Skeletal muscle tissue (tissue), 4 donors: ENCODE data around the gene ATP6V0D1. TPM values are rescaled to one million over a fixed set of nuclear protein-coding genes. Genes with fewer than 3 reads are reported as not detected.

ENCODE experiments used
- H3K27ac ChIP-seq: one replicate; pipeline ENCODE4 v1.7.0; 2013; ENCODE audit warnings: mild to moderate bottlenecking, low read depth, low read length, inconsistent platforms
- H3K27me3 ChIP-seq, 3 donors: one replicate each; pipeline ENCODE4 v1.7.0; 2013; ENCODE audit warnings: low read length in 3 of 3; ENCODE audit not compliant: control insufficient read depth in 3 of 3, insufficient read depth in 3 of 3
- H3K36me3 ChIP-seq, 3 donors: one replicate each; pipeline ENCODE4 v1.7.0; 2013; ENCODE audit warnings: low read length in 3 of 3; ENCODE audit not compliant: control insufficient read depth in 3 of 3, insufficient read depth in 3 of 3
- H3K4me1 ChIP-seq, 3 donors: one replicate each; pipeline ENCODE4 v1.7.0; 2013; ENCODE audit warnings: low read length in 3 of 3, mild to moderate bottlenecking in 3 of 3; ENCODE audit not compliant: control insufficient read depth in 3 of 3, insufficient read depth in 3 of 3
- H3K4me3 ChIP-seq, 3 donors: one replicate each; pipeline ENCODE4 v1.7.0; 2013; ENCODE audit warnings: low read length in 3 of 3
- H3K9ac ChIP-seq, 3 donors: one replicate each; pipeline ENCODE4 v1.7.0; 2013; ENCODE audit warnings: low read length in 3 of 3, mild to moderate bottlenecking in 3 of 3, moderate library complexity in 2 of 3, low read depth in 1 of 3
- H3K9me3 ChIP-seq, 3 donors: one replicate each; pipeline ENCODE4 v1.7.0; 2013; ENCODE audit warnings: low read length in 3 of 3; ENCODE audit not compliant: control insufficient read depth in 3 of 3
- total RNA-seq: library from RNA; depleted of rRNA; stranded (reverse); fragments of >200 nt; gene quantifications from one replicate; pipeline ENCODE4 v1.2.3, GENCODE V29; 2014
- donor health status: Osteomylitis.

The ATP6V0D1 gene
- total RNA-seq, 1 donor from 2014 or later, result 46.4 TPM

- Histone ChIP-seq H3K27me3 (no peaks in the 10 kb centered on the region), H3K9ac (peak overlapping the region in 2 of 3 donors; percentile 2 to 50), H3K4me3 (peak overlapping the region in 1 of 3 donors; percentile 36), H3K9me3 (no peaks in the 10 kb centered on the region), H3K36me3 (peaks cover 31 to 37% (median 33%) of the 10 kb centered on the region in 3 donors), H3K4me1 (peaks cover 61 to 64% (median 62%) of the 10 kb centered on the region in 3 donors), H3K27ac (no peak overlapping the region)
Observed at GRCh38 chr16:67441907-67442306, 39.0 kb downstream of the ATP6V0D1 start.

DNA sequence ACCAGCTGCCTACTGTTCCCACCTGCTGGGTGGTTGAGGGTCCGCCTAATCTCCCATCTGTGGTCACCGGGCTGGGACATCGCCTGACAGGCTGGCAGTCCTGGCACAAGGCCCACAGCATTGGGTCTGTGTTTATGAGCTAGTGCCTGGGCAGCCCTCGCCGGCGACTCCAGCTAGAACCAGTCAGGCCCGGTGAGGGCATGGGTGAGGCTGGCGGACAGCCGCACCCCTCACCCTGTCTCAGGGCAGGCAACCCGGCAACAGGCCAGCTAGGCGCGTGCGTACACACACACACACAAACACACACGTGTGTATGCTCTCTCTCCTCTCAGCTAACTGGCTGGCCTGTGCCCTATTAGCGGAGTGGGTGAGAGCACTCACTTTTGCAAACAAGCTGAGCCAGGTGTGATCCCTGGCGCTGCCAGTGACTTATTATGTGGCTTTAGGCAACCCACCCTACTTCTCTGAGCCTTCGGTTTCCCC is 39.6 kb downstream of the ATP6V0D1 start:
- H3K27me3 ChIP-seq, result no peaks in the 10 kb centered on the region
- H3K36me3 ChIP-seq, result peaks cover 31 to 41% (median 35%) of the 10 kb centered on the region in 3 donors
- H3K9ac ChIP-seq, result no peak overlapping the region
- peaks cover 55 to 58% (median 57%) of the 10 kb centered on the region in 3 donors for H3K4me1 ChIP-seq
- no peak overlapping the region for H3K27ac ChIP-seq
- H3K9me3 ChIP-seq, result no peaks in the 10 kb centered on the region
- H3K4me3 ChIP-seq, result no peak overlapping the region

DNA sequence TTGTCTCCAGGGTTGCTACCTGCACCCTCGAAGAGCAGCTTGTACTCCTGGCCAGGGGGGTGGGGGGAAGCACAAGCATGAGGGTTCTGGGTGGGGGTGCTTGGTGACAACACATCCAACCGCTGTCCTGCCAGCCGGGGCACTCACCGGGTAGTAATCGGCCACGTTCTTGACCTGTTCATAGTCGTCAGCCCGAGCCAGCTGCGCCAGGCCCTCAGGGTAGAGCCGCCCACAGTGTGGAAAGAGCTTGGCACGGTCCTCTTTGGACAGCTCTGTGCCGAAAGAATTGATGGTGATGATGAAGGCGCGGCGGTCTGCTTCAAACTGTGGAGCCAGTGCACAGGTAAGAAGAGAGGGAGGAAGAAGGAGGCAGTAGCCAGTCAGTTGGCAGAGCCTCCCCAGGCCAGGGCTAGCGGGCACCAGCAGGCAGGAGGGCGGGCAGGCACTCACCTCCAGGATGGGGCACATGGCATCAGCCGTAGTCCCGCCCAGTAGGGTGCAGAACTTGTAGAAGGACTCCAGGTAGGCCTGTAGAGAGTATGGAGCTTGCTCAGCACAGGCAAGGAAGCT is 42.0 kb downstream of the ATP6V0D1 start:
- Histone ChIP-seq H3K36me3 (peaks cover 31 to 34% (median 32%) of the 10 kb centered on the region in 3 donors), H3K4me3 (no peak overlapping the region), H3K9me3 (no peaks in the 10 kb centered on the region), H3K27me3 (no peaks in the 10 kb centered on the region), H3K4me1 (peaks cover 31 to 42% (median 36%) of the 10 kb centered on the region in 3 donors), H3K9ac (no peak overlapping the region), H3K27ac (no peak overlapping the region)

DNA sequence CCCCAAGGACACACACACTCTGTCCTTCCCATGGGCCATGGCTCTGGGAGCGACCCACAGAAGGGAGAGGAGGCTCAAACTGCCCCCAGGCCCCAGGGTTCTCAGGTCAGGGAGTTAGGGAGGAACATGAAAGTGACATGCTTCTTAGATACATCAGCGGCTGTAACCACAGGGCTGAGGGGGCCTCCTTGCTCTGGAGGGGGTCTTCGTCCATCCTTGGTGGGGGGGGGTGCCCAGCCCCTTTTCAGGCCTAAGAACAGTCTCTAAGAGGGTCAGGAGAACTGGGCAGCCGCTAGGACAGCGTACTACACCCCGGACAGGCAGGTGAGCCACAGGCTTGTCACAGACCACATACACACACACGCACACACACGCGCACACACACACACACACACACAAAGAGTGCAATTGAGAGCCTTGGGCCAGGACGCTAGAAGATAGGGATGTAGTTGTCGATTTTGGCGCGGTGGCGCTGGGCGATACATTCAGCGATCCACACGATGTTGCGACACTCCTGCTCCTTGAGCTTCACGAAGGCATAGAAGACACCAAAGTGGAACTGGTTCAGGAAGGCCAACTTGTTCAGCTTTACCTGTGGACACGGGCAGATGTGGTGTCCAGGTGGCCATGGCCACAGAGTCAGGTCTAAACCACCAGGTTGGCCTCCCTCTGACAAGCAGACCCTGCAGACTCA is 42.7 kb downstream of the ATP6V0D1 start:
- Histone ChIP-seq H3K4me3 (no peak overlapping the region), H3K36me3 (peaks cover 29 to 33% (median 31%) of the 10 kb centered on the region in 3 donors), H3K9me3 (no peaks in the 10 kb centered on the region), H3K4me1 (peaks cover 24 to 36% (median 30%) of the 10 kb centered on the region in 3 donors), H3K9ac (no peak overlapping the region), H3K27me3 (no peaks in the 10 kb centered on the region), H3K27ac (no peak overlapping the region)

DNA sequence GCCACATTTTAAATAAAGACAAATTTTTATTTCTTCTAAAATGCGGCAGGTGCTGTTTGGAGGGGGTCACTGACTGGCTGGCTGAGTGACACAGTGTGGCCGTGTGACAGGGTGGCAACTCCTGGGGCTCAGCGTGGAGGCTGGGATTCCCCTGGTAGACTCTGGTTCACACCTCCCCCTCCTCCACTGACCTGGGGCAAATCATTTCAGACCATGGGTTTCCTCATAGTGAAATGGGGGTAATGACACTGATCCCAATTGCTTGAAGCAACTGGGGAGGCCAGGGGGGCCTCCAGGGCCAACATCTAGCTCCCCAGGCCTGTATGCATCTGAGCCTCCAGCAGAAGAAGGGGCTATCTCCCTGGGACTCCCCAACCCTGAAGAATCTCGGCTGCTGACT is 43.4 kb downstream of the ATP6V0D1 start:
- Histone ChIP-seq H3K27ac (no peak overlapping the region), H3K4me1 (peaks cover 18 to 33% (median 22%) of the 10 kb centered on the region in 3 donors), H3K9me3 (no peaks in the 10 kb centered on the region), H3K36me3 (peaks cover 25 to 31% (median 31%) of the 10 kb centered on the region in 3 donors), H3K9ac (no peak overlapping the region), H3K27me3 (no peaks in the 10 kb centered on the region), H3K4me3 (no peak overlapping the region)

DNA sequence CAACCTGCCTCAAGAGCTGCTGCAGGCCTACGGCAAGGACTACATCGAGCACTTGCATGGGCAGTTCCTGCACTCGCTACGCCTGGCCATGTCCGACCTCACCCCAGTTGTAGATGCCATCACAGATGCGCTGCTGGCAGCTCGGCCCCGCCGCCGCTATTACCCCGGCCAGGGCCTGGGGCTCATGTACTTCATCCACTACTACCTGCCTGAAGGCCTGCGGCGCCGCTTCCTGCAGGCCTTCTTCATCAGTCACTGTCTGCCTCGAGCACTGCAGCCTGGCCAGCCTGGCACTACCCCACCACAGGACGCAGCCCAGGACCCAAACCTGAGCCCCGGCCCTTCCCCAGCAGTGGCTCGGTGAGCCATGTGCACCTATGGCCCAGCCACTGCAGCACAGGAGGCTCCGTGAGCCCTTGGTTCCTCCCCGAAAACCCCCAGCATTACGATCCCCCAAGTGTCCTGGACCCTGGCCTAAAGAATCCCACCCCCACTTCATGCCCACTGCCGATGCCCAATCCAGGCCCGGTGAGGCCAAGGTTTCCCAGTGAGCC is 44.2 kb downstream of the ATP6V0D1 start:
- Histone ChIP-seq H3K9ac (no peak overlapping the region), H3K4me3 (no peak overlapping the region), H3K27ac (no peak overlapping the region), H3K4me1 (peaks cover 15 to 30% (median 17%) of the 10 kb centered on the region in 3 donors), H3K9me3 (no peaks in the 10 kb centered on the region), H3K27me3 (no peaks in the 10 kb centered on the region), H3K36me3 (peaks cover 25 to 31% (median 31%) of the 10 kb centered on the region in 3 donors)

- H3K9ac ChIP-seq, result no peak overlapping the region
- no peak overlapping the region for H3K27ac ChIP-seq
- H3K9me3 ChIP-seq, result no peaks in the 10 kb centered on the region
- peaks cover 25 to 31% (median 27%) of the 10 kb centered on the region in 3 donors for H3K36me3 ChIP-seq
- peaks cover 11 to 25% (median 12%) of the 10 kb centered on the region in 3 donors for H3K4me1 ChIP-seq
- no peaks in the 10 kb centered on the region for H3K27me3 ChIP-seq
- H3K4me3 ChIP-seq, result no peak overlapping the region
Observed at GRCh38 chr16:67435758-67436164, 45.2 kb downstream of the ATP6V0D1 start.

DNA sequence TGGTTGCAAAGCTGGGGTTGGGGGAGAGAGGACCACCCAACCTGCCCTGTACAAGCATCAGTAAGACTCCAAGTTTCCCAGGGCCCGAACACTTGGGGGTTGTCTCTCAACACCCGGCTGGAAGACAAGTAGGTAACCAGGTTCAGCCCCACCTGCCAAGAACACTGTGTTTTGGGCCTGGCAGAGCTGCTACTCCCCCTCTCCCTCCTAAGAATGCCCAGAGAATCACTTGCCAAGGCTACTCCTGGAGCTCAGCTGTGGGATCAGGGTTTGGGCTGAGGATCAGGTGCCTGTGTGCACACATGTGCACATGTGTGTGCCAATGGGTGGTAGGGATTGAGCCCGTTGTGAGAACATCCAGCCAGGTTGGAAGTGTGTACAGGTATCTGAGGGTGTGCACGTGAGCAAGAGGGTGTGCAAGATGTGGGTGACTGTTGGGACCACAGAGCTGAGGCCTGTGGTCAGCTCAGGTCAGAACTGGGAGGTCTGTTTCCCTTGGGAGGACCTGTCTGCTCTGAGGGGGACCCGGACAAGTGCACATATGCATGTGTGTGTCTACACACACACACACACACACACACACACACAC is 47.7 kb downstream of the ATP6V0D1 start:
- H3K27ac ChIP-seq, result no peak overlapping the region
- no peaks in the 10 kb centered on the region for H3K9me3 ChIP-seq
- H3K4me3 ChIP-seq, result no peak overlapping the region
- H3K4me1 ChIP-seq, result peaks cover 14 to 40% (median 25%) of the 10 kb centered on the region in 3 donors
- H3K36me3 ChIP-seq, result peaks cover 13 to 14% (median 13%) of the 10 kb centered on the region in 3 donors
- H3K9ac ChIP-seq, result no peak overlapping the region
- peaks cover 0 to 5% (median 3%) of the 10 kb centered on the region in 3 donors for H3K27me3 ChIP-seq

DNA sequence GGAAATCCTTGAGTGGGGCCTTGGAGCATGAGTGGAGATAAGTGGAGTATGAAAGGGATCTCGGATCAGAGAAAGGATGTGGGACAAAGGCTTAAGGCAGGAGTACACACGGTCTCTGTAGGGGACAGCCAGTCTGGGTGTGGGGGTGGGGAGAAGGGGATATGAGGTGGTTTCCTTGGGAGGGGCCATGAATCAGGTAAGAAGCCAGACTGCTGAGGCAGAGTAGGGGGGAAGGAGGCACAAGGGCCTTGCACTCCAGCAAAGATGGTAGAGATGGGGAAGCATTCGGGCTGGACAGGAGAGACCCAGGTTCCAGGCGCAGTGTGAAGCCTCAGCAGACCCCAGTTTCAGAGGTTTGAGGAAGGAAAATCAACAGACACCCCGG is 48.5 kb downstream of the ATP6V0D1 start:
- Histone ChIP-seq H3K9ac (no peak overlapping the region), H3K27ac (no peak overlapping the region), H3K4me3 (no peak overlapping the region), H3K9me3 (no peaks in the 10 kb centered on the region), H3K36me3 (peaks cover 6 to 8% (median 7%) of the 10 kb centered on the region in 3 donors), H3K27me3 (peaks cover 0 to 9% (median 3%) of the 10 kb centered on the region in 3 donors), H3K4me1 (peaks cover 21 to 46% (median 31%) of the 10 kb centered on the region in 3 donors)
